ENCODE data around the gene DUSP15. TPM values are rescaled to one million over a fixed set of nuclear protein-coding genes. Genes with fewer than 3 reads are reported as not detected.

DUSP15 gene
- total RNA-seq, 2 donors from 2014 or later, result 2.9 to 3.6 TPM

DNA sequence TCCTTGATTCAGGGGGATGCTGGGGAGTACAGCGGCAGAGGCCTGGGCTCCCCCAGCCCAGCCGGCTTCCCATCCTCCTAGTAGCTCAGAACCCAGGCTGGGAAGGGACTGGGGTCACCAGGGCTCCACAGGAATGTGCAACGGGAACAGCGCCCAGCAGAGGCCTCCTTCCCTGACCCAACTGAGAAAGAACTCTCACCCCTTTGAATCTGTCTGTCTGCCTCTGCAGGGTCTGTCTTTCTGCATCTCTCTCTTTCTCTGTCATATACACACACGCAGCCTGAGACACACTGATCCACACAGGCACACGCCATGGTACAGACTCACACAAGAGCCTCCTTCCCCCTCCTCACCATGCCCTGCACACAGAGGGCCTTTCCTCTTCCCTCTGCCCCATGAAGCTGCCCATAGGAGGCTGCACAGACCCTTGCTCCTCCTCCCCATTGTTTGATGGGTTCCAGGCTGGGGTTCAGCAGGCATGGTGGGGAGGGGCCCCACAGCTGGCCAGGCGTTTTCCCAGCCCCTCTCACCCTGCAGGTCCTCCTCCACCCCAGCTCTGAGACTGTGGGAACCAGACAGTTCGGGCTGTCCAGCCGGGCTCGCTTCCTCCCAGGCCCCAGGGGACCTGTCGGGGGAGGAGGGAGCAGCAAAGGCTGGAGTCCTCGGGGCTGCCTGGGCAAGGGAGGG lies 27.7 kb downstream of the DUSP15 start:
- ATAC-seq (peak; percentile 36), DNase-seq (peak in 1 of 4 donors; percentile 34)
- no peaks in the 10 kb centered on the region for H3K27me3 ChIP-seq
- TF ChIP-seq, protein P1, sequence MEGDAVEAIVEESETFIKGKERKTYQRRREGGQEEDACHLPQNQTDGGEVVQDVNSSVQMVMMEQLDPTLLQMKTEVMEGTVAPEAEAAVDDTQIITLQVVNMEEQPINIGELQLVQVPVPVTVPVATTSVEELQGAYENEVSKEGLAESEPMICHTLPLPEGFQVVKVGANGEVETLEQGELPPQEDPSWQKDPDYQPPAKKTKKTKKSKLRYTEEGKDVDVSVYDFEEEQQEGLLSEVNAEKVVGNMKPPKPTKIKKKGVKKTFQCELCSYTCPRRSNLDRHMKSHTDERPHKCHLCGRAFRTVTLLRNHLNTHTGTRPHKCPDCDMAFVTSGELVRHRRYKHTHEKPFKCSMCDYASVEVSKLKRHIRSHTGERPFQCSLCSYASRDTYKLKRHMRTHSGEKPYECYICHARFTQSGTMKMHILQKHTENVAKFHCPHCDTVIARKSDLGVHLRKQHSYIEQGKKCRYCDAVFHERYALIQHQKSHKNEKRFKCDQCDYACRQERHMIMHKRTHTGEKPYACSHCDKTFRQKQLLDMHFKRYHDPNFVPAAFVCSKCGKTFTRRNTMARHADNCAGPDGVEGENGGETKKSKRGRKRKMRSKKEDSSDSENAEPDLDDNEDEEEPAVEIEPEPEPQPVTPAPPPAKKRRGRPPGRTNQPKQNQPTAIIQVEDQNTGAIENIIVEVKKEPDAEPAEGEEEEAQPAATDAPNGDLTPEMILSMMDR (IDR thresholded peaks at IDR 0.05), result no peak
- no peak for TF ChIP-seq POLR2A (IDR thresholded peaks at IDR 0.05)
- H3K9me3 ChIP-seq, result no peaks in the 10 kb centered on the region
- H3K4me1 ChIP-seq, result no peaks in the 10 kb centered on the region
- H3K4me3 ChIP-seq, result no peak overlapping the region
- intact Hi-C loops (cut with DNase I), result loop anchor here (5.0 kb wide), 1 partner anchor 115 kb away; no protein-coding TSS in a partner anchor
- H3K27ac ChIP-seq, result peak overlapping the region in 1 of 4 donors; percentile 37
- no peaks in the 10 kb centered on the region for H3K36me3 ChIP-seq (replicated peaks in 1 of 2; ENCODE audit: insufficient read depth in 1 of 2, low read depth in 2 of 2)
- 46 to 66% methylated on average over 6 to 12 of the region's 12 CpGs for WGBS, 2 donors

DNA sequence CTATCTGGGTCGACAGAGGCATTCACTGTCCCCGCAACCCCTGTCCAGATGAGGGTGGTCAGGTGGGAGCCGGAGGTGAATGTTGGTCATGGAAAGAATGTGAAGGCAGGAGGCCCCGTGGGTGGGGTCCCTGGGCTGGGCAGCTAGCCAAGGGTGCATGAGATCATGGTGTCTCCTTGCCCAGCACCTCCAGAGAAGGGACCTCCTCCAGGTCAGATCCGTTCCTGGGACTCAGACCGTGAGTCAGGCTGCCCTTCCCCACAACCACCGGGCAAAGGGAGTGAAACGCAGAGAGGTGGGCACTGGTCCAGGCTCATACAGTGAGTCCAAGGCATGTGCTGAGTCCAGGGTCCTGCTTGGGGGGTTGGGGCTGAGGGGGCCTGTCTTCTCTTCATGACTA lies 28.4 kb downstream of the DUSP15 start:
- WGBS, 2 donors, result 39 to 50% methylated on average over 6 to 8 of the region's 8 CpGs
- intact Hi-C loops (cut with DNase I), result loop anchor here (5.0 kb wide), 1 partner anchor 115 kb away; no protein-coding TSS in a partner anchor
- H3K27me3 ChIP-seq, result no peaks in the 10 kb centered on the region
- ATAC-seq, result no peak
- H3K4me1 ChIP-seq, result no peaks in the 10 kb centered on the region
- H3K9me3 ChIP-seq, result no peaks in the 10 kb centered on the region
- DNase-seq, result peak in 1 of 4 donors; percentile 20
- H3K36me3 ChIP-seq (replicated peaks in 1 of 2; ENCODE audit: insufficient read depth in 1 of 2, low read depth in 2 of 2), result no peaks in the 10 kb centered on the region
- H3K27ac ChIP-seq, result peak overlapping the region in 1 of 4 donors; percentile 37
- H3K4me3 ChIP-seq, result no peak overlapping the region
- TF ChIP-seq, protein P1 (IDR thresholded peaks at IDR 0.05), result no peak
- no peak for TF ChIP-seq POLR2A (IDR thresholded peaks at IDR 0.05)

DNA sequence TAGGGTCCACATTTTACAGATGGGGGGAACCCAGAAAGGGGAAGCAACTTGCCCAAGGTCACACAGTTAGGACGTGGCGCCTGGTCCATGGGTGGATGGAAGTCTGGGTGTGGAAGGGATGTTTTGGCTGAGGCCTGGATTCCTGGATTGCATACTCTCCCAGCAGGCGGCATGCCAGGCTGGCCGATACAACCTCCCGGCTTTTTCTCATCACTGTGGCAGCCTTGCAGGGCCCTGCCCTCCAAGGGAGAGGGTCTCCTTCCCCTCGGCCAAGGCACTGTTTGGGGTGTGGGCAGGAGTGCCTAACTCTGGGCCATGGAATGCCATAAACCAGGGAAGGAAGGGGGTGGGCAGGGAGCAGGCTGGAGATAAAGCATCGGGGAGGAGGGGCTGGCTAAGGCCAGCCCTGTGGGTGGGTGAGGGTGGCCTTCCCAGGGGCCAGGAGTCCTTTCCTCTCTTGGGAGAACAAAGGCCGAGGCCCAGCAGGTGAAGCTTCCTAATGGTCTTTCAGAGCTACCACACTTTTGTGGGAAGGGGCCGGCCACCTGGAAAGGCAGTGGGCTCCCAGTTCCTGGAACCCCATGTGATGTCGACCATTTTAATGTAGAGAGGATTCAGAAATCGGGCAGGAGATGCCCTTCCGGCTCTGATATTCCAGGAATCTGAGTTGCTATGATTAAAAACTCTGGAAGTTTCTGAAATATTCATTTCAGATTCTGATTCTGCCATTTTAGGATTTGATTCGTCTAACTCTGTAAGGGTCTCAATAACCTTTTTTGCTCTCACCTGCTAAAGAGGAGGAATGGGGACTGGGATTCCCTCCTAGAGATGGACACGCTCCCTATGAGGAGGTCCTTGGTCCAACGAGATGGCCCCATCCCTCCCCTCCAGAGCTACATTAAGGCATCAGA lies 29.2 kb downstream of the DUSP15 start:
- Histone ChIP-seq H3K4me1 (peaks cover 4% of the 10 kb centered on the region), H3K27ac (no peak overlapping the region)
- intact Hi-C loops (cut with DNase I), result loop anchor here (5.0 kb wide), 1 partner anchor 116 kb away; no protein-coding TSS in a partner anchor

DNA sequence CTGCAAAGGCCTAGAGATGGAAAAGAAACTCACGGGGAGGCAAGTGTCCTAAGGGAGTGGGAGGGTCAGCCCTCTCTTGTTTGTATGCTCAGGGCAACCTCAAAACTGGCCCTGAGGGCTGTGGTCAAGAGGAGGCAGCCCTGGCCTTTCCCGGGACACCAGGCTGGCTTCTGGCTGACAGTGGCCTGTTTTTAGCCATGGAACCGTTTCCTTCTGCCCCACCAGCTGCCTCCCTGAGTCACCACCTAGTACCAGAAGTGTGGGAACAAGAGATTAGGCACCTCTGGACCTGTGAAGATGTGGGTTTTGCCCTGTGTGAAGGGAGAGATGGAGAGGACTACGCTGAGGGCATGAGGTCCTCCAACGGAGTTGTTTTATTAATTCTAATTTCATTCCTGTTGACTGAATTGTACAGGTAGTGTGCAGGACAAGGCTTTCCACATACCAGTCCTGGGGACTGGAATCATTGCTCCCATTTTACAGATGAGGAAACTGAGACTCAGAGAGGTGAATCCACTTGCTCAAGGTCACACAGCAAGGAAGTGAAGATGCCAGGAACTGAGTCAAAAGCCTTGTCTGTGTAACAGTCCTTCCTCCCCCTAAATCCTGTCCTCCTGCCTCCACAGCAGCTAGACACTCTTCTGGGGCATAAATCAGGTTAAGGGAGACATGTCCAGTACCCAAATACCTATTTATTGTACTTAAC lies 30.4 kb downstream of the DUSP15 start:
- ATAC-seq (no peak), DNase-seq (no peak)
- no peaks in the 10 kb centered on the region for H3K9me3 ChIP-seq
- peaks cover 6% of the 10 kb centered on the region for H3K4me1 ChIP-seq
- WGBS, 2 donors, result 55 to 74% methylated on average over 3 to 5 of the region's 5 CpGs
- H3K27me3 ChIP-seq, result no peaks in the 10 kb centered on the region
- intact Hi-C loops (cut with DNase I), result loop anchor here (5.0 kb wide), 1 partner anchor 117 kb away; no protein-coding TSS in a partner anchor
- H3K36me3 ChIP-seq (replicated peaks in 1 of 2; ENCODE audit: insufficient read depth in 1 of 2, low read depth in 2 of 2), result no peaks in the 10 kb centered on the region
- no peak overlapping the region for H3K4me3 ChIP-seq
- H3K27ac ChIP-seq, result no peak overlapping the region
- TF ChIP-seq, protein P1 (IDR thresholded peaks at IDR 0.05), result no peak
- no peak for TF ChIP-seq POLR2A (IDR thresholded peaks at IDR 0.05)

More for the DNA sequence above, 29.2 kb downstream of the DUSP15 start:
- no peaks in the 10 kb centered on the region for H3K36me3 ChIP-seq (replicated peaks in 1 of 2; ENCODE audit: insufficient read depth in 1 of 2, low read depth in 2 of 2)
- TF ChIP-seq POLR2A (IDR thresholded peaks at IDR 0.05), result no peak
- TF ChIP-seq, protein P1 (IDR thresholded peaks at IDR 0.05), result no peak
- no peaks in the 10 kb centered on the region for H3K9me3 ChIP-seq
- WGBS, 2 donors, result 67 to 73% methylated on average over 8 to 15 of the region's 15 CpGs
- DNase-seq (no peak), ATAC-seq (no peak)
- H3K27me3 ChIP-seq, result no peaks in the 10 kb centered on the region
- no peak overlapping the region for H3K4me3 ChIP-seq

Data from body of pancreas (tissue), 4 donors.